Upper lobe of left lung (tissue), 6 donors: ENCODE measurements around the gene BMPR1B. TPM values are rescaled to one million over a fixed set of nuclear protein-coding genes. Genes with fewer than 3 reads are reported as not detected.
"Not testable (repeated sequence)": the region's sequence is repeated elsewhere in the genome, so short reads cannot be mapped to it uniquely, and the experiment has no call there.

ENCODE experiments used
- ATAC-seq, 2 donors: fragments of 200-7000 bp; cut with Tn5 transposase; one replicate each; pipeline ENCODE4 v1.9.1; 2022; ENCODE audit warnings: mild to moderate bottlenecking in 2 of 2, moderate library complexity in 2 of 2; ENCODE audit not compliant: low FRiP score in 2 of 2
- DNase-seq, 2 donors: peaks; one replicate each; pipeline ENCODE4 v3.0.0-alpha.2; 2019 to 2020
- H3K27ac ChIP-seq, 4 donors: fragments of 200-600 bp; sonication (generic); one replicate each; pipeline ENCODE4 v1.5.1; 2016 to 2019
- H3K27me3 ChIP-seq, 4 donors: fragments of 200-600 bp; sonication (generic); one replicate each; pipeline ENCODE4 v1.5.1; 2017 to 2019
- H3K36me3 ChIP-seq, 4 donors: fragments of 200-600 bp; sonication (generic); one replicate each; pipeline ENCODE4 v1.5.1; 2016 to 2019
- H3K4me1 ChIP-seq, 4 donors: fragments of 200-600 bp; sonication (generic); one replicate each; pipeline ENCODE4 v1.5.1; 2018 to 2019
- H3K4me3 ChIP-seq, 4 donors: fragments of 200-600 bp; sonication (generic); one replicate each; pipeline ENCODE4 v1.5.1; 2017 to 2019; ENCODE audit warnings: mild to moderate bottlenecking in 2 of 4, moderate library complexity in 1 of 4
- H3K9me3 ChIP-seq, 4 donors: fragments of 200-600 bp; sonication (generic); one replicate each; pipeline ENCODE4 v1.5.1; 2018 to 2019
- CTCF ChIP-seq, 6 experiments: fragments of 450-650 bp in 4 of 6; fragments of 200-600 bp in 2 of 6; sonication (generic) in 2 of 6; IDR thresholded peaks; one replicate each; pipeline ENCODE4 v1.5.1; 2016 to 2019; ENCODE audit warnings: antibody characterized with exemption in 6 of 6
- EP300 ChIP-seq, 4 donors: sonication (generic); formaldehyde crosslinking; IDR thresholded peaks; one replicate each; pipeline ENCODE4 v1.5.1; 2017; ENCODE audit warnings: antibody characterized with exemption in 4 of 4, control low read depth in 2 of 4
- POLR2A ChIP-seq, 4 donors: fragments of 450-650 bp; IDR thresholded peaks; one replicate each; pipeline ENCODE4 v1.5.1; 2016 to 2017; ENCODE audit warnings: antibody characterized with exemption in 4 of 4, mild to moderate bottlenecking in 2 of 4
- POLR2AphosphoS5 ChIP-seq, 2 donors: sonication (generic); formaldehyde crosslinking; IDR thresholded peaks; one replicate each; pipeline ENCODE4 v1.5.1; 2017; ENCODE audit warnings: antibody characterized with exemption in 2 of 2
- whole genome bisulfite sequencing, 2 donors: methylation state at CpG; one replicate each; pipeline ENCODE4 v1.1.5; 2017 to 2018; 5-methylcytosine and 5-hydroxymethylcytosine counted together
- total RNA-seq, 6 donors: library from RNA; depleted of rRNA in 4 of 6; stranded (reverse); fragments of >200 nt in 4 of 6; gene quantifications; one replicate each; pipeline versions ENCODE4 v1.1.0 to v1.2.1, GENCODE V29; 2016 to 2021
- donor health status: DM: no; HTN: no; CAD: no; lungs with moderate emphysema.
- donor health status: DM: no; HTN: yes; CAD: no; lungs with severe emphysema.

The BMPR1B gene
- total RNA-seq, 6 donors from 2014 or later: 0.78 to 7.7 (median 3.5) TPM

- no peak for TF ChIP-seq POLR2A (IDR thresholded peaks at IDR 0.05)
- TF ChIP-seq POLR2AphosphoS5 (IDR thresholded peaks at IDR 0.05): no peak
- TF ChIP-seq CTCF (IDR thresholded peaks at IDR 0.05): peak in 2 of 6 experiments; percentile 37 to 41
- no peak for TF ChIP-seq EP300 (IDR thresholded peaks at IDR 0.05)
- Histone ChIP-seq H3K36me3 (no peaks in the 10 kb centered on the region), H3K27ac (no peak overlapping the region)
Observed at GRCh38 chr4:95124906-95125504, 367.2 kb downstream of the BMPR1B start.

GRCh38 chr4:95129031-95129430, 371.3 kb downstream of the BMPR1B start:
- no peak for TF ChIP-seq POLR2AphosphoS5 (IDR thresholded peaks at IDR 0.05)
- TF ChIP-seq POLR2A (IDR thresholded peaks at IDR 0.05): no peak
- TF ChIP-seq EP300 (IDR thresholded peaks at IDR 0.05): no peak
- TF ChIP-seq CTCF (IDR thresholded peaks at IDR 0.05): no peak

More at GRCh38 chr4:95124906-95125504, 367.2 kb downstream of the BMPR1B start:
- 58 to 62% methylated on average over 4 of the region's 4 CpGs for WGBS, 2 donors
- Histone ChIP-seq H3K27me3 (no peaks in the 10 kb centered on the region), H3K9me3 (no peaks in the 10 kb centered on the region), H3K4me1 (no peaks in the 10 kb centered on the region), H3K4me3 (no peak overlapping the region)
- DNase-seq (peak in 1 of 2 donors; percentile 25), ATAC-seq (peak in 1 of 2 donors; percentile 63)

GRCh38 chr4:95129821-95130311, 372.1 kb downstream of the BMPR1B start:
- ATAC-seq: peak; percentile 61 to 95
- Histone ChIP-seq H3K4me1 (peaks cover 0 to 3% (median 0%) of the 10 kb centered on the region in 4 donors), H3K27ac (no peak overlapping the region), H3K9me3 (no peaks in the 10 kb centered on the region), H3K4me3 (no peak overlapping the region), H3K27me3 (no peaks in the 10 kb centered on the region), H3K36me3 (no peaks in the 10 kb centered on the region)
- 39 to 40% methylated on average over 7 of the region's 7 CpGs for WGBS, 2 donors
- DNase-seq: peak in 1 of 2 donors; percentile 49
- TF ChIP-seq EP300 (IDR thresholded peaks at IDR 0.05): peak in 1 of 4 donors; percentile 38
- TF ChIP-seq POLR2A (IDR thresholded peaks at IDR 0.05): no peak
- no peak for TF ChIP-seq POLR2AphosphoS5 (IDR thresholded peaks at IDR 0.05)
- TF ChIP-seq CTCF (IDR thresholded peaks at IDR 0.05): no peak

More at GRCh38 chr4:95129031-95129430, 371.3 kb downstream of the BMPR1B start:
- Histone ChIP-seq H3K36me3 (no peaks in the 10 kb centered on the region), H3K4me3 (no peak overlapping the region), H3K27ac (no peak overlapping the region), H3K9me3 (no peaks in the 10 kb centered on the region), H3K4me1 (peaks cover 0 to 3% (median 0%) of the 10 kb centered on the region in 4 donors), H3K27me3 (no peaks in the 10 kb centered on the region)
- no peak for DNase-seq
- ATAC-seq: no peak
- 56 to 60% methylated on average over 4 of the region's 4 CpGs for WGBS, 2 donors

- H3K4me3 ChIP-seq, ATAC-seq, H3K27me3 ChIP-seq: not testable (repeated sequence)
Observed at GRCh38 chr4:95134016-95134415, 376.3 kb downstream of the BMPR1B start.

GRCh38 chr4:95139424-95139823, 381.7 kb downstream of the BMPR1B start:
- not testable (repeated sequence) for ATAC-seq, H3K4me3 ChIP-seq, H3K27me3 ChIP-seq, H3K9me3 ChIP-seq, H3K36me3 ChIP-seq, H3K27ac ChIP-seq, H3K4me1 ChIP-seq
- WGBS, 2 donors: 89 to 91% methylated on average over 10 to 14 of the region's 14 CpGs
- peak in 1 of 2 donors; percentile 56 for DNase-seq

More at GRCh38 chr4:95134016-95134415, 376.3 kb downstream of the BMPR1B start:
- WGBS, 2 donors: 98% methylated on average over 4 of the region's 4 CpGs
- H3K9me3 ChIP-seq, H3K36me3 ChIP-seq, H3K27ac ChIP-seq, H3K4me1 ChIP-seq, DNase-seq: not testable (repeated sequence)

GRCh38 chr4:95141361-95141760, 383.6 kb downstream of the BMPR1B start:
- no peaks in the 10 kb centered on the region for H3K27me3 ChIP-seq
- no peaks in the 10 kb centered on the region for H3K4me1 ChIP-seq
- no peak overlapping the region for H3K4me3 ChIP-seq
- DNase-seq (no peak), ATAC-seq (no peak)
- H3K27ac ChIP-seq: no peak overlapping the region
- TF ChIP-seq POLR2AphosphoS5 (IDR thresholded peaks at IDR 0.05): no peak
- TF ChIP-seq POLR2A (IDR thresholded peaks at IDR 0.05): no peak
- no peak for TF ChIP-seq EP300 (IDR thresholded peaks at IDR 0.05)
- TF ChIP-seq CTCF (IDR thresholded peaks at IDR 0.05): no peak
- 70 to 80% methylated on average over 5 of the region's 5 CpGs for WGBS, 2 donors
- H3K9me3 ChIP-seq: no peaks in the 10 kb centered on the region
- H3K36me3 ChIP-seq: no peaks in the 10 kb centered on the region
